A673 (cell line): ENCODE results near the gene MOB3A. TPM values are rescaled to one million over a fixed set of nuclear protein-coding genes. Genes with fewer than 3 reads are reported as not detected.
"Not testable (repeated sequence)": the region's sequence is repeated elsewhere in the genome, so short reads cannot be mapped to it uniquely, and the experiment has no call there.

Source experiments
- BruUV-seq: library from RNA; stranded (reverse); fragments of 400-500 nt; replicated peaks from 2 replicates; lab custom pipeline; 2021; lab: Mats Ljungman, UMichigan
- CTCF ChIA-PET: fragments of 300-600 bp; sonication (Branson Sonifier 250); formaldehyde crosslinking; loops from one replicate; lab custom pipeline; 2022; ENCODE audit warnings: antibody characterized with exemption; lab: Charles Lee
- POLR2A ChIA-PET: fragments of 300-600 bp; sonication (Branson Sonifier 250); formaldehyde crosslinking; loops from one replicate; lab custom pipeline; 2022; ENCODE audit warnings: antibody characterized with exemption; ENCODE audit not compliant: low non-redundant PET; lab: Charles Lee
- DNase-seq: peaks from one replicate; pipeline ENCODE4 v3.0.0-alpha.2; 2015; ENCODE audit warnings: low spot score
- H3K27ac ChIP-seq: fragments of 200-600 bp; sonication (generic); 2 replicates; pipeline ENCODE4 v1.5.1; 2016; ENCODE audit warnings: mixed run types, low read depth, mild to moderate bottlenecking, mixed read lengths, antibody characterized with exemption, low read length; ENCODE audit not compliant: poor library complexity, severe bottlenecking
- H3K27me3 ChIP-seq: fragments of 200-600 bp; sonication (generic); replicated peaks from 2 replicates; pipeline ENCODE4 v1.6.1; 2017; ENCODE audit warnings: mixed run types, low read depth, mild to moderate bottlenecking, mixed read lengths, antibody characterized with exemption, low read length; ENCODE audit not compliant: insufficient read depth, poor library complexity
- H3K36me3 ChIP-seq: fragments of 200-600 bp; sonication (generic); 2 replicates; pipeline ENCODE4 v1.6.1; 2016; ENCODE audit warnings: mixed run types, mild to moderate bottlenecking, mixed read lengths, antibody characterized with exemption, low read length; ENCODE audit not compliant: insufficient read depth, poor library complexity, severe bottlenecking
- H3K4me1 ChIP-seq: fragments of 200-600 bp; sonication (generic); 2 replicates; pipeline ENCODE4 v1.6.1; 2017; ENCODE audit warnings: mixed run types, mild to moderate bottlenecking, mixed read lengths, antibody characterized with exemption, low read length; ENCODE audit not compliant: insufficient read depth, poor library complexity, severe bottlenecking
- H3K4me3 ChIP-seq: fragments of 200-600 bp; sonication (generic); 2 replicates; pipeline ENCODE4 v1.5.1; 2016; ENCODE audit warnings: low read depth, mixed run types, mild to moderate bottlenecking, mixed read lengths, low read length; ENCODE audit not compliant: poor library complexity, severe bottlenecking
- H3K9me3 ChIP-seq: fragments of 200-600 bp; sonication (generic); 2 replicates; pipeline ENCODE4 v1.6.1; 2016; ENCODE audit warnings: mixed run types, low read depth, mild to moderate bottlenecking, mixed read lengths, antibody characterized with exemption, low read length; ENCODE audit not compliant: poor library complexity, severe bottlenecking
- CTCF ChIP-seq: fragments of 300-800, 200-600 bp; sonication (generic); conservative IDR thresholded peaks from 2 replicates; pipeline ENCODE4 v1.5.1; 2017; ENCODE audit warnings: low read depth, mild to moderate bottlenecking, antibody characterized with exemption, low read length, moderate library complexity, mixed read lengths
- EZH2 ChIP-seq: fragments of 200-600 bp; sonication (generic); IDR thresholded peaks from 2 replicates; pipeline ENCODE4 v1.6.1; 2017; ENCODE audit warnings: borderline replicate concordance, low read depth, mild to moderate bottlenecking, mixed read lengths, antibody characterized with exemption, low read length; ENCODE audit not compliant: poor library complexity, severe bottlenecking
- intact Hi-C: fragments of 100-400 bp; cut with micrococcal nuclease; formaldehyde crosslinking; loops from one replicate; pipeline ENCODE4 v1.10.0; 2022; ENCODE audit not compliant: unreplicated experiment
- total RNA-seq: library from RNA; stranded (reverse); gene quantifications from 2 replicates; pipeline ENCODE4 v1.2.3, GENCODE V29; 2021

Gene MOB3A
- total RNA-seq, 1 experiment from 2014 or later = 40.7 TPM

- Histone ChIP-seq H3K36me3 (peaks cover 27% of the 10 kb centered on the region), H3K9me3 (no peaks in the 10 kb centered on the region), H3K4me3 (peak overlapping the region; percentile 92), H3K27me3 (no peaks in the 10 kb centered on the region), H3K27ac (peak overlapping the region; percentile 75), H3K4me1 (peaks cover 17% of the 10 kb centered on the region)
- no peak for DNase-seq
- POLR2A ChIA-PET = no interaction called here
- CTCF ChIA-PET = no interaction called here
- intact Hi-C loops = no loop called here
- no TSS peak for BruUV-seq
- no peak for TF ChIP-seq EZH2
- no peak for TF ChIP-seq CTCF
Observed at GRCh38 chr19:2097203-2097885, 1.2 kb upstream of the MOB3A start.

- Histone ChIP-seq H3K4me1 (peaks cover 17% of the 10 kb centered on the region), H3K4me3 (peak within 1 kb of the TSS; percentile 92), H3K36me3 (peaks cover 21% of the 10 kb centered on the region), H3K9me3 (no peaks in the 10 kb centered on the region), H3K27ac (peak within 1 kb of the TSS; percentile 90), H3K27me3 (no peaks in the 10 kb centered on the region)
- DNase-seq = peak; percentile 96
- CTCF ChIA-PET = no interaction called here
- TF ChIP-seq CTCF = peak; percentile 58
- TF ChIP-seq EZH2 = no peak
- BruUV-seq = no TSS peak
- intact Hi-C loops = no loop called here
- POLR2A ChIA-PET = no interaction called here
Observed at GRCh38 chr19:2096480-2097202, 515 bp upstream of the MOB3A start, which contains the start of gene IZUMO4. Gene IZUMO4 (plus strand): TSS chr19:2096915. CDS start chr19:2096946, 31 bp downstream.

- DNase-seq, H3K4me3 ChIP-seq, intact Hi-C loops, H3K36me3 ChIP-seq, H3K27me3 ChIP-seq, H3K9me3 ChIP-seq, BruUV-seq: not testable (repeated sequence)
- ChIA-PET CTCF (interaction anchor here (0.5 kb wide), 1 partner anchor 149 kb away, joined by 3 read pairs; no protein-coding TSS in a partner anchor), POLR2A (interaction anchor here (0.5 to 0.7 kb wide), 2 partner anchors 445 to 823 kb away, joined by 3 to 10 read pairs; partner anchors contain the start of gene CIRBP)
- Histone ChIP-seq H3K27ac (peak overlapping the region; percentile 33), H3K4me1 (peaks cover 34% of the 10 kb centered on the region)
Observed at GRCh38 chr19:2091926-2092525, 4.1 kb downstream of the MOB3A start.
